ENCODE results near the gene SPINT1.

DNA sequence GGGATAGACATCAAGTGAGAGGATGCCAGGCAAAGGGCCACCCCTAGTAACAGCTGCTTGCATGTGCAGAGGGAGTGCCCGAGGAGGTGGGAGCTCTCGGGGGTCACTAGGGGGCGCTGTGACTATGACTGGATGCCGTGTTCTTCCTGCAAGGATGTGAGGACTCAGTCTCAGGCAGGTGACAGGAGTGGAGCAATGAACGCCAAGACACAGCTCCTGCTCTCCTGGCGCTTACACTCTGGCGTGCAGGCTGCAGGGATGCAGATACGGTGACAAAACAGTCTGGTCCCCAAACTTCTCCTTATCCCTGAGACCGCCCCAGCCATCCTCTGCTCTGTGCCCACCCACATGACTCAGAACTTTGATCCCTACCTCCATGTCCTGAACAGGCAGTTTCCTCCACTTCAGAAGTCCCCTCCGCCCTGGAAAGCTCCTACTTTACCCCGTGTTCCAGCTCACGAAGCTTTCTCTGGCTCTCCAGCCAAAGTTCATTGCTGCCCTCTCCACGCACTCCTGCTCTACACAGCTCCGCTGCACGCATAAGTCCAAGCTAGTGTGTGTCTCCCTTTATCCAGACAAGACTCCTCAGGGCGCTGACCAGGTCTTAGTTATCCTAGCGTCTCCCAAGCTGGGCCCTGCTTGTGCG, 15.5 kb downstream of the SPINT1 start:
- TF ChIP-seq, protein P1, sequence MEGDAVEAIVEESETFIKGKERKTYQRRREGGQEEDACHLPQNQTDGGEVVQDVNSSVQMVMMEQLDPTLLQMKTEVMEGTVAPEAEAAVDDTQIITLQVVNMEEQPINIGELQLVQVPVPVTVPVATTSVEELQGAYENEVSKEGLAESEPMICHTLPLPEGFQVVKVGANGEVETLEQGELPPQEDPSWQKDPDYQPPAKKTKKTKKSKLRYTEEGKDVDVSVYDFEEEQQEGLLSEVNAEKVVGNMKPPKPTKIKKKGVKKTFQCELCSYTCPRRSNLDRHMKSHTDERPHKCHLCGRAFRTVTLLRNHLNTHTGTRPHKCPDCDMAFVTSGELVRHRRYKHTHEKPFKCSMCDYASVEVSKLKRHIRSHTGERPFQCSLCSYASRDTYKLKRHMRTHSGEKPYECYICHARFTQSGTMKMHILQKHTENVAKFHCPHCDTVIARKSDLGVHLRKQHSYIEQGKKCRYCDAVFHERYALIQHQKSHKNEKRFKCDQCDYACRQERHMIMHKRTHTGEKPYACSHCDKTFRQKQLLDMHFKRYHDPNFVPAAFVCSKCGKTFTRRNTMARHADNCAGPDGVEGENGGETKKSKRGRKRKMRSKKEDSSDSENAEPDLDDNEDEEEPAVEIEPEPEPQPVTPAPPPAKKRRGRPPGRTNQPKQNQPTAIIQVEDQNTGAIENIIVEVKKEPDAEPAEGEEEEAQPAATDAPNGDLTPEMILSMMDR (IDR thresholded peaks at IDR 0.05) = peak in 5 of 7 experiments; percentile 59 to 84 (median 68)
- TF ChIP-seq POLR2A (IDR thresholded peaks at IDR 0.05) (no peak), EP300 (IDR thresholded peaks at IDR 0.05) (no peak)

Data from stomach (tissue), 4 donors.